ENCODE data around the gene SPINK8.
"Not testable (repeated sequence)": the region's sequence is repeated elsewhere in the genome, so short reads cannot be mapped to it uniquely, and the experiment has no call there.

The SPINK8 gene

GRCh38 chr3:48333346-48334245 lies at the start of gene SPINK8:
Gene SPINK8 (minus strand): TSS chr3:48333661. CDS start chr3:48328341, 5,320 bp downstream.
- DNase-seq (ENCODE audit: low read depth in 2 of 2): not testable (repeated sequence)

DNA sequence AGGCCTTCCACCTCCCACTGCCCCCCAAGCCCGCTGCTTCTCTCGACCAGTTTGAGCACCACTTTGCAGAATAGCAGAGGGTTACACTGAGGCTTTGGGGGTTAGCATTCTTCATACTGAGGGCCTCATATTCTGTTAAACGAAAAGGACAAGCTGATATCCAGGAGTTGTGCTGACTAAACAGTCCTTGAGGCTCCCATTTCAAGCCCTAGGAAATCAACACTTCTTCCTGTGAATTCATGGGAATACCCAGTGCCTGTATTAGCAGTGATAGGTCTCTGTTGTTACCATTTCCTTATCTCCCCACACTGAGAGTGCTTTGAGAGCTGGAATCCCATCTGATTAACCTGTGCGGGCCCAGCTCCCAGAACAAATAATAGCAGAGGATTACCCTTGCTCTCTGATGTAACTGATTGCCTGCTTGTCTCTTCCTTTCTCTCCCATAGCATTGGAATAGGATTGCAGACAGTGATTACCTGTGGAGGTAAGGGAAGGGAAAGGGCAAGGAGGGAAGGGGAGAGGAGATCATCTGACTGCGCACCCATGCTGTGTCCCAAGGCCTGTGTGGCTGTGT lies 39.5 kb upstream of the SPINK8 start:
- DNase-seq (ENCODE audit: low read depth in 2 of 2): no peak

- DNase-seq (ENCODE audit: low read depth in 2 of 2): no peak
Measured at GRCh38 chr3:48372377-48372770, 38.9 kb upstream of the SPINK8 start.

- no peak for DNase-seq (ENCODE audit: low read depth in 2 of 2)
Measured at GRCh38 chr3:48371651-48372376, 38.4 kb upstream of the SPINK8 start, which contains the start of gene FBXW12. Gene FBXW12 (plus strand): TSS chr3:48372219. CDS start chr3:48372768, 549 bp downstream.

DNA sequence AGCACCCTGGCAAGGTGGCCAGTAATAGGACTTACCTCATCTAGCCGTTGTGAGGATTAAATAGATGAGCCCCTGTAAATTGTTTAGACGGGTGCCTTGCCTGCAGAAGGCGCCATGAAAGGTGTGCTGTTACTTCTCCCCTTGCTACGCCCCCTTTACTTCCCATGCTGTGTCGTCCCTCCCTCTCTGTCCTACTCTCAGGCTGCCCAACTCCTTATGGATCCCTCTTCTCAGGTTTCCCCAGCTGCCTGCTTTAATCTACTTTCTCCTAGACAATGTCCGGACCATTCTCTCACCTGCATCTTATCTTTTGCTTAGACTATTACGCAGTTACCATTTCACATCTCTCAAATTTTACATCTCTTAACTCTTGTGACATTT lies 36.9 kb upstream of the SPINK8 start:
- no peak for DNase-seq (ENCODE audit: low read depth in 2 of 2)

DNA sequence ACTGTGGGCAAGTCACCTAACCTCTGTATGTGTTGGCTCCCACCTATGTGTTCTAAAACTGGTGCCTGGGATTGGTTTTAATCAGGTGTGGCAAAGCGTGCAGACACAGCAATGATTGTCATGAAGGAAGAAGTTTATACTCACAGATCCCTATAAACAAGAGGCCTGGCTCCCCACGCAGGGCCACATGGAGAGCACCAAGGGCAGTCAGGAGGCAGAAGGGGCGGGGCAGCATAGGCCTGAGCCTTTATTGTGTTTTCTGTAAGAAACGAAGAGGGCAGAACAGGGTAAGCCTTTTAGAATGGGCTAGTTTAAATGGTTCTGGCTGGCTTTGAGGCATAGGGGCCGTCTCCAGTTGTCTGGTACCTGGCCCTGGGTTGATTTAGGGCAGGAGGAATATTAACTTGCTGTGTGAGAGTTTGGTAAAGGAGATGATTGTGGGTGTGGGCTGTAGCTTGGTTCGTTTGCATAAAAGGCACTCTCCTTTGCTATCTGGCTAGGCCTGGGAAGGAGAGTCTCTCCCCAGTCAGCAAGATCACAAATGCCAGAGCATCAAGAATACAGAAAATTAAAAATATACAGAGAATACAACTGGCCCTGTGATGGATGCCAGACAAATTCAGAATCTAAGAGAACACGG lies 36.4 kb upstream of the SPINK8 start:
- no peak for DNase-seq (ENCODE audit: low read depth in 2 of 2)

DNA sequence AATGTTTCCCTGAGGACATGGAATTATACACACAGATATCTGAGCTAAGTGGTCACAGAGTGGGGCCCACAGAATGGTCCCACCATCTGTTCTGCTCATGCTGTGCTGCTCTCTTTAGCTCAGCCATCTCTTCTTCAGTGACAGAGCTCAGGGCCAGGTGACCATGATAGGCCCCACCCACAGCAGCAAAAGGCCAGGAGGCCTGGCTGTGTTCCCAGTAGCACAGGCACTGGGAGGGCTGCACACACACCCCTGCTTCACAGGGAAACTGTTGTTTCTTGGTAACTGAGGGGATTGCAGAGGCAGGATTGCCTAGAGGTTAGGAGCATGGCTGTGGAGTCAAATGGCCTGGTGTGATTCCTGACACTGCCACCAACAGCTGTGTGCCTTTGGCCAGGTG lies 33.7 kb upstream of the SPINK8 start:
- DNase-seq (ENCODE audit: low read depth in 2 of 2): no peak

GRCh38 chr3:48364840-48365239 lies 31.4 kb upstream of the SPINK8 start:
- DNase-seq (ENCODE audit: low read depth in 2 of 2): no peak

DNA sequence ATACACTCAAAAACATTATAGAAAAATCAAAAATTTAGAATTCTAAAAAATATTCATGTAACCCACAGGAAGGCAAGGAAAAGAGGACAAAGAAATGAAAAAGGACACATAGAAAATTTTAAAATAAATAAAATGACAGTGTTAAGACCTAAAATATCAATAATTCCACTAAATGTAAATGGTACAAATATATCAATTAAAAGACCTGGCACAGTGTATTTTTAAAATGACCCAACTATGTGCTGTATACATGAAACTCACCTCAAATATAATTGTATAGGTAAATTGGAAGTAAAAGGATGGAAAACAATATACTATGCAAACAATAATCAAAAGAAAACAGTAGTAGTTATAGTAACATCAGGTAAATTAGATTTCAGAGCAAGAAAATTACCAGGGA lies 28.5 kb upstream of the SPINK8 start:
- DNase-seq (ENCODE audit: low read depth in 2 of 2): no peak

DNA sequence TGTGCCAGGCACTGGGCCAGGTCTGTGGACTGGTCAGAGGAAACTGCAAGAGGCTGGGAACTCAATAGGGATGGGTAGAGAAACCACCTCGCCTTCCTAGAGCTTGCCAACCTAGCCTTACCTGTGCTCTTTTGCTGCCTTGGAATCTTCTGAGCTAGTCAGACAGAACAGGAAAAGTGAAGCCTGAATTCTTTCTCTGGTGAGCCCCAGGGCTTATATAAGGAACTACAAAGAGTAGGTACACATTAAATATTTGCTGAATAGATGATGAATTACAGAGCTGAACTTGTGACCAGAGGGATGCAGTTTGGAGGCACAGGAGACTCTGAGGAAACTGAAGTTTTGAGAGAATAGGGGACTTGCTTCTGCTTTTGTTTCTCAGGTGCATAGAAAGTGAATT lies 23.0 kb upstream of the SPINK8 start:
- no peak for DNase-seq (ENCODE audit: low read depth in 2 of 2)

DNA sequence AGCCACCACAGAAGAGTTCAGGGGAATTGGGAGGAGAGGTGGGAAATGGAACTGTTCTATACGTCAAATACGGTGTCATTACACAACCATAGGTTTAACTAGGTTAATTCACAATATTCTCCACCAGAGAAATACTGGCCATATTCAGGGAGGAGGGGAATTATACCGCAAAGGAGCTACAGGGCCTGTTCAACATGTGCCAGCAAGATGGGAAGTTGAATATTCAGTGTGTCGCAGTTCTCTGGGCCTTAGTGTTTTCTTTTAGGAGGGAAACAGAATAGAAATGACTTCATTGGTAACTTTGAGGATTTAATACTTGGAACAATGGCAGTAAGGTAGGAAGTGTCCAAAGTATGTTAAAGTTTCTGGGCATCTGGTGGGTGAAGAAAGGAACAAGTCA lies 20.5 kb upstream of the SPINK8 start:
- no peak for DNase-seq (ENCODE audit: low read depth in 2 of 2)

DNA sequence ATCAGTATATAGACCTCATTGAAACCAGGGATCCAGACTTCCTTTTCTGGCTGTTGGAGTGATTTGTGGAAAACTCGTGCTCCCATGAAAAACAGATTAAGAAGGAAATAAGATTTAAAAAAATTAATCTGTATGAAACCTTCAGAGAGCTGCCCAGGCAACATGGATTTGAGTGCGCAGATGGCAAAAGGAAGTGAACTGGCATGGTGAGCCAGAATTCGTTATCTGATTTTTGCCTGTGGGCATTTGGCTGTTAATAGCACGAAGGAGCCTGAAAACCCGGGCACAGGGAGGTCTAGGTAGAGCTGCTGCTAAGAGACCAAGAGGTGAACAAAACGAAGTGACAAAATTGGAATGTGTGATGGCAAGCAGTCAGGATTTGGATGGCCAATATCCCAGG lies 19.1 kb upstream of the SPINK8 start:
- no peak for DNase-seq (ENCODE audit: low read depth in 2 of 2)

DNA sequence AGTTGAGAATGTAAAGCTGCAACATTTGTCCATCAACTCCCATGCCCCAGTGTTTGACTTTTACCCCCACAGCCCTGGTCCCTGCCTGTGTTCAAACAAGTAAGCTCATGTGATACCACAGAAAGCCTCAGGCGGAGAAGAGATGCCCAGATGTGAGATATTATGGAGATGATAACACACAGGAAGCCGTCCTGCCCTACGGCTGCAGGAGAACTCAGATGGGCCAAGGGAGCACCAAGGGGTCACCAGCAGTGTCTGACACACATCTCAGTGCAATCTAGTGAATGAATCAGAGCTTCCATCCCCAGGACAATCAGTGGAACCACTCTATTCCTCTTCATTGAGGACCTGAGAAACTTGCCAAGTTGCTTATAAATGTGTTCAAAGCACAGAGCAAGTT lies 14.0 kb upstream of the SPINK8 start:
- no peak for DNase-seq (ENCODE audit: low read depth in 2 of 2)

DNA sequence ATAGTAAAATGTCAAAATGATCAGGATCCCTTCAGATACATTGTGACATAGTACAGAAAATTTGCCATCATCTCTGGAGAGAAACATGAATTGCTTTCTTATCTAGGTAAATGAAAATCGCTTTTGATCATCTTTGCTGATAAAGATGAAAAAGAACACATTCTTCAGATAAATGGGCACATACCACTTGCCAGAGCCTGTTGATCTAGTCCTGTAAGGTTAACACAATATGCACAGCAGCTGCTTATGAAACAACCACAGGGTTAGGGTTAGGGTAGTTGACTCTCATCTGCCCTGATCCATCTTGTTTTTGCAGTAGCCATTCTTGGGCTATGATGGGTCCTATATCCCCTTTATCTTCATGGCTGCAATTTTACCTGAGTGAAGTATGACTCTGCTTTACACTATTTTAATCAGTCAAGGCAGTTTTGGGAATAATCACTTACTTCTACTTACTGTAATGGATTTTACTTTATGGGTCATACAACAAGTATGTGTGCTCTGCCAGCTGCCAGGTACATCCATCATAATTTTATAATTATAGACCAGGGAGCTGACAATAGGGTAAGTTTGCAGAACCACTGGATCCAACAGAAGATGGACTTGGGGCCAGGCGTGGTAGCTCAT lies 12.6 kb upstream of the SPINK8 start:
- DNase-seq (ENCODE audit: low read depth in 2 of 2): no peak

- DNase-seq (ENCODE audit: low read depth in 2 of 2): no peak
Measured at GRCh38 chr3:48344867-48345507, 11.5 kb upstream of the SPINK8 start.

GRCh38 chr3:48343432-48343831 lies 10.0 kb upstream of the SPINK8 start:
- no peak for DNase-seq (ENCODE audit: low read depth in 2 of 2)

- DNase-seq (ENCODE audit: low read depth in 2 of 2): no peak
Measured at GRCh38 chr3:48338635-48339034, 5.2 kb upstream of the SPINK8 start.

GRCh38 chr3:48337536-48337935 lies 4.1 kb upstream of the SPINK8 start:
- not testable (repeated sequence) for DNase-seq (ENCODE audit: low read depth in 2 of 2)

DNA sequence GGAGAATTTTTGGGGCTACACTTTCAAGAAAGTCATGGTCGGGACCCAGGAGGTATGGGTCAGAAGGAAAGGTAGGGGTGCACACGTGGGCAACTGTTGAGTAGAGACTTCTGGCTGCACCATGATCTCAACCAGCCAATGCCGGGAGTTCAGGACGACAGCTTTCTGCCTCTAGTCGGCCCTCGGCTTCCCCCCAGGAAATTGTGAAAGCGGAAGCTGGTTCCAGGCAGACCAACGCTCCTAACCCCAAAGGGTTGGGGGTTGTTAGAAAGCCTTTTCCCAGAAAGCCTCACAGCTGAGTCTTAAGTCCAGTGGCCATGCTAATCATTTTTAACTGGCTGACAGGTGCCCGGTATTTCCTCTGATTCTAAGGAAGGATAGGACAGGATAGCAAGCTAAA lies 1.8 kb upstream of the SPINK8 start:
- not testable (repeated sequence) for DNase-seq (ENCODE audit: low read depth in 2 of 2)

DNA sequence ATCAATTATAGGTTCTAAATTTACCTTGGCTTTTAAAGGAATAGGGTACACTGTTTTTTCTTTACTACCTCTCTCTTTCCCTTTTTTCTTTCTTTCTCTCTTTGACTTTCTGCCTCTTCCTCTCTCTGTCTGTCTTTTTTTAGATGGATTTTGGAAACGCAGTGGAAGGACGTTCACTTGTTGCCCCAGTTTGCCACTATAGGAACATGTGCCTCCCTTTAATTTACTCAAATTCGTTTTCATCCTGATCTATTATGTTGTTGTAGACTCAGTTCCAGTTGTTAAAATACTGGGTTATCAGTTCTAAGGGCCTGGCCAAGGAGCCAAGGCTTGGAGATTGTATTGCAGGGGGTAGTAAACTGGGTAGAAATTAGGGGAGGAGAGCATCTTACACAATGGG lies 1.1 kb upstream of the SPINK8 start:
- no peak for DNase-seq (ENCODE audit: low read depth in 2 of 2)

Measured in stimulated activated CD4-positive, alpha-beta T cell treated with anti-CD3 and anti-CD28 coated beads, Interleukin-4, amount 100 ng/mL, for 48 hours (primary cell).